Bronchial epithelial cell (primary cell): Measurements from ENCODE around the gene AGAP3. TPM values are rescaled to one million over a fixed set of nuclear protein-coding genes. Genes with fewer than 3 reads are reported as not detected.

Experiments used
- DNase-seq: peaks from one replicate; pipeline ENCODE4 v3.0.0-alpha.2; 2010; ENCODE audit warnings: low read depth
- FAIRE-seq: peaks from 2 replicates; lab custom pipeline; 2011; peaks lifted over from hg19 to GRCh38; lab: Jason Lieb, UNC
- H3K27me3 ChIP-seq: 2 replicates; pipeline ENCODE4 v1.5.1; 2011; ENCODE audit warnings: low read length; ENCODE audit not compliant: control insufficient read depth, insufficient read depth
- H3K36me3 ChIP-seq: 2 replicates; pipeline ENCODE4 v1.5.1; 2011; ENCODE audit warnings: low read length; ENCODE audit not compliant: control insufficient read depth, insufficient read depth
- H3K4me3 ChIP-seq: 2 replicates; pipeline ENCODE4 v1.5.1; 2011; ENCODE audit warnings: mild to moderate bottlenecking, low read depth, low read length, control low read depth
- total RNA-seq: library from RNA; depleted of rRNA; stranded (reverse); fragments of >200 nt; gene quantifications from 2 replicates; pipeline ENCODE4 v1.2.1, GENCODE V29; 2014
- TF ChIP-seq, protein P1 (sequence below): IDR thresholded peaks from 2 replicates; pipeline ENCODE4 v1.5.1; 2011; ENCODE audit warnings: mild to moderate bottlenecking, moderate library complexity, low read length, control low read depth, inconsistent platforms; ENCODE audit not compliant: insufficient read depth, severe bottlenecking

Gene AGAP3
- total RNA-seq, 1 donor from 2014 or later = 52.7 TPM

DNA sequence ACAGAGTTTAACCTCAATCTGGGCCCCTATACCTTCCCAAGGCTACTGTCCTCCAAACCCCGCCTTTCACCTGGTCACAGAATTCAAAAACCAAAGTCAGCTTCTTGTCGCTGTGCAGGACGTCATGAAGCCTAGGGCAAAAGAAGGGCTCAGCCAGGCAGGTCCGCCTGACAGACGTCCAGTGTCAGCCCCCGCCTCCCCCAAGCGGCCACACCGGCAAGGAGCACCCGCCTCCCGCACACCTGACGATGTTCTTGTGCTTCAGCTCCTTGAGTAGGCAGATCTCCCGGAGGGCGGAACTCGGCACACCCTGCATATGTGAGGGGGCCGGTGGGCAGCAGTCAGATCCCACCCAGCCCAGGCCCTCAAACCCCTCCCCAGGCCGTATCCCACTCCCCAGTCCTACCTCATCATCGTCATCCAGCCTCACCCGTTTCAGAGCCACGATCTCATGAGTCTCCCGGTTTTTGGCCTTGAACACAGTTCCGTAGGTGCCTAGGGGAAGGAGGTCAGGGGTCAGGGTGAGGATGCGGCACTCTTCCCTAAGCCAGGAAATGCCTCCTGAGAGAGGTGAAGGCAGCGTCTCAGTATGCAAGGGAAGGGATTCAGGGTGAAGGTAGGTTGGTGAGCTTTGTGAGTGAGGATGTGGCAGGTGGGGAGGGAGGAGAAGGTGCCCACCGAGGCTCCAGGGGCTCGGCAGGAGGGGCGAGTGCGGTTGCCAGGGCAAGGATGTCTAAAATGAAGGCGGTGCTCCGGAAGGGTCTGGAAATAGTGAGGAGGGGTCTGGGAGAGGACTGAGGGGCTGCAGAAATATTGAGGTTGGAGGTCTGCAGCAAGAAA lies 29.4 kb upstream of the AGAP3 start:
- Histone ChIP-seq H3K27me3 (no peaks in the 10 kb centered on the region), H3K36me3 (peaks cover under 1% of the 10 kb centered on the region), H3K4me3 (peak overlapping the region; percentile 48)
- TF ChIP-seq, protein P1, sequence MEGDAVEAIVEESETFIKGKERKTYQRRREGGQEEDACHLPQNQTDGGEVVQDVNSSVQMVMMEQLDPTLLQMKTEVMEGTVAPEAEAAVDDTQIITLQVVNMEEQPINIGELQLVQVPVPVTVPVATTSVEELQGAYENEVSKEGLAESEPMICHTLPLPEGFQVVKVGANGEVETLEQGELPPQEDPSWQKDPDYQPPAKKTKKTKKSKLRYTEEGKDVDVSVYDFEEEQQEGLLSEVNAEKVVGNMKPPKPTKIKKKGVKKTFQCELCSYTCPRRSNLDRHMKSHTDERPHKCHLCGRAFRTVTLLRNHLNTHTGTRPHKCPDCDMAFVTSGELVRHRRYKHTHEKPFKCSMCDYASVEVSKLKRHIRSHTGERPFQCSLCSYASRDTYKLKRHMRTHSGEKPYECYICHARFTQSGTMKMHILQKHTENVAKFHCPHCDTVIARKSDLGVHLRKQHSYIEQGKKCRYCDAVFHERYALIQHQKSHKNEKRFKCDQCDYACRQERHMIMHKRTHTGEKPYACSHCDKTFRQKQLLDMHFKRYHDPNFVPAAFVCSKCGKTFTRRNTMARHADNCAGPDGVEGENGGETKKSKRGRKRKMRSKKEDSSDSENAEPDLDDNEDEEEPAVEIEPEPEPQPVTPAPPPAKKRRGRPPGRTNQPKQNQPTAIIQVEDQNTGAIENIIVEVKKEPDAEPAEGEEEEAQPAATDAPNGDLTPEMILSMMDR = peak; percentile 25
- no peak for DNase-seq
- no peak for FAIRE-seq

DNA sequence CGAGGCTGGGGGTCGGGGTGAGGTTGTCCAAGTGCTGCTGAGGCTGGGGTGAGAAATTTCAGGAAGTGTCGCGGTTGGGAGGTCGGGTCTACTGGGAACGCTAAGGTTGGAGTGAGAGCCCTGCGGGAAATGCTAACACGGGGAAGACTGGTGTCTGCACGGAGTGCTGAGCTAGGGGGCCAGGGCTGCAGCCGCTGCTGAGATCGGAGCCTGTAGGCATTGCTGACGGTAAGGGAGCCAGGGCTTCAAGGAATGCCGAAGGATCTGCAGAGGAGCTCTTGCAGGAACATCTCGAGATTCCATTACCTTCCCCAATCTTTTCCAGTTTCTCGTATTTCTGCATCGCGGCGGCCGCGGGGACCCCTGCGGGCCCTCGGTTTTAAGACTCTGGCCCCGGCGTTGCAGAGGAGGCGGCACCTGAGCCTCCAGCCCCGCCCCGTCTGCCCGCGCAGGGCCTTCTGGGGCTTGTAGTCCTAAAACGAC lies 28.7 kb upstream of the AGAP3 start, which contains the start of gene CDK5:
Gene CDK5 (minus strand): TSS at position 392 of the 483 bp plus-strand sequence. CDS start 49 bp downstream, at position 343.
- FAIRE-seq = no peak
- no peak for DNase-seq
- H3K27me3 ChIP-seq = no peaks in the 10 kb centered on the region
- H3K36me3 ChIP-seq = peaks cover 2% of the 10 kb centered on the region
- peak within 1 kb of the TSS; percentile 48 for H3K4me3 ChIP-seq
- TF ChIP-seq, protein P1 = no peak

GRCh38 chr7:151057989-151058780 lies 28.1 kb upstream of the AGAP3 start:
- Histone ChIP-seq H3K27me3 (no peaks in the 10 kb centered on the region), H3K36me3 (peaks cover 2% of the 10 kb centered on the region), H3K4me3 (peak overlapping the region; percentile 48)
- FAIRE-seq (no peak), DNase-seq (peak; percentile 99)
- TF ChIP-seq, protein P1 = no peak

DNA sequence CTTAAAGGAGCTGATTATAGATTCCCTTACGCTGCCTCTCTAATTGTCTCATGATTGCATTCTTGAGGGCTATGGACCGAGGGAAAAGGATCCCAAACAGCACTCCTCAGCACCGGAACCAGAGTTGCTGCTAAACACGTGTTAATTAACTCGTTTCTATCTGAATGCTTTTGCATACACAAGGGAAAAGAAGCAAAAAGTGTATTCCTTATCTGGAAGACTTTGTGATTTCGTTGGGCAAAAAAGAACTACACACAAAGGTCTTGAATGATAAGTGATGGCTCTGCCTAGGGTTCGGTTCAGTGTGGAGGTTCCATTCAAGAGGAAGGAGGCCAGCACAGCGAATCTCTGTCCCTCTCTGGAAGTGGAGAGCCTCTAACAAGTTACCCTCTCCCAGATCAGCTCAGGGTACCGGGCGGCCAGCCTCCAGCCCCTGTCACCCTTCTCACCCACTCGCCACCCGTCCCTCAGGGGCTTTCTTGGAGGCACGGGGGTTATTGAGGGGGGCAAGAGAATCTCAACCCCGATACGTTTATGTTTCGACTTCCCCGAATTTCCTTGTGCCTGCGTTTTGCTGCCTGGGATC lies 27.4 kb upstream of the AGAP3 start:
- H3K4me3 ChIP-seq = peak overlapping the region; percentile 48
- no peaks in the 10 kb centered on the region for H3K27me3 ChIP-seq
- DNase-seq (no peak), FAIRE-seq (no peak)
- H3K36me3 ChIP-seq = peaks cover 2% of the 10 kb centered on the region
- TF ChIP-seq, protein P1 = no peak

GRCh38 chr7:151059367-151060112 lies 26.7 kb upstream of the AGAP3 start, which contains the start of gene SLC4A2:
Gene SLC4A2 (plus strand): TSS chr7:151059589. CDS start chr7:151061988, 2,399 bp downstream.
- FAIRE-seq (no peak), DNase-seq (no peak)
- H3K36me3 ChIP-seq = peaks cover 4% of the 10 kb centered on the region
- peak within 1 kb of the TSS; percentile 48 for H3K4me3 ChIP-seq
- no peaks in the 10 kb centered on the region for H3K27me3 ChIP-seq
- TF ChIP-seq, protein P1 = peak; percentile 50
